ENCODE results near the gene CRK.

CRK gene

GRCh38 chr17:1378476-1378860 lies 77.6 kb downstream of the CRK start:
- ATAC-seq: peak; percentile 23; the same call in 2 of the 3 replicates
- TF ChIP-seq ISL1 (CRISPR knock-in tag; IDR thresholded peaks at IDR 0.05): 0 out of 2 replicates have a peak, but pooled peaks have one; percentile 21

GRCh38 chr17:1377334-1377733 lies 78.7 kb downstream of the CRK start:
- no peak for ATAC-seq
- TF ChIP-seq ZFP30 (CRISPR knock-in tag; IDR thresholded peaks at IDR 0.05): no peak

GRCh38 chr17:1376061-1376460 lies 80.0 kb downstream of the CRK start:
- no peak for TF ChIP-seq PPARA (CRISPR knock-in tag; IDR thresholded peaks at IDR 0.05; ENCODE audit: borderline replicate concordance)
- TF ChIP-seq SNAI2 (CRISPR knock-in tag; IDR thresholded peaks at IDR 0.05): no peak
- no peak for TF ChIP-seq ZNF8 (CRISPR knock-in tag; IDR thresholded peaks at IDR 0.05)
- ATAC-seq: no peak

GRCh38 chr17:1375615-1376014 lies 80.4 kb downstream of the CRK start:
- TF ChIP-seq ZC3H10 (CRISPR knock-in tag; IDR thresholded peaks at IDR 0.05): no peak
- no peak for TF ChIP-seq ZNF70 (CRISPR knock-in tag; IDR thresholded peaks at IDR 0.05)
- no peak for TF ChIP-seq TCF4 (CRISPR knock-in tag; IDR thresholded peaks at IDR 0.05; ENCODE audit: borderline replicate concordance)
- TF ChIP-seq SNAI2 (CRISPR knock-in tag; IDR thresholded peaks at IDR 0.05): no peak
- TF ChIP-seq OSR1 (CRISPR knock-in tag; IDR thresholded peaks at IDR 0.05): no peak
- TF ChIP-seq BACH2 (CRISPR knock-in tag; IDR thresholded peaks at IDR 0.05; ENCODE audit: borderline replicate concordance): no peak
- TF ChIP-seq POU6F1 (CRISPR knock-in tag; IDR thresholded peaks at IDR 0.05; ENCODE audit: borderline replicate concordance, low read depth): no peak
- no peak for TF ChIP-seq GLIS3 (CRISPR knock-in tag; IDR thresholded peaks at IDR 0.05)
- TF ChIP-seq CSRNP3 (CRISPR knock-in tag; IDR thresholded peaks at IDR 0.05): no peak
- no peak for TF ChIP-seq ISL1 (CRISPR knock-in tag; IDR thresholded peaks at IDR 0.05)

GRCh38 chr17:1374431-1375177 lies 81.4 kb downstream of the CRK start:
- TF ChIP-seq ZNF565 (CRISPR knock-in tag; conservative IDR thresholded peaks at IDR 0.05; ENCODE audit: low read depth): no peak
- TF ChIP-seq GLIS3 (CRISPR knock-in tag; IDR thresholded peaks at IDR 0.05): no peak
- no peak for TF ChIP-seq TSHZ2 (CRISPR knock-in tag; IDR thresholded peaks at IDR 0.05)
- TF ChIP-seq SNAI2 (CRISPR knock-in tag; IDR thresholded peaks at IDR 0.05): no peak
- TF ChIP-seq TCF4 (CRISPR knock-in tag; IDR thresholded peaks at IDR 0.05; ENCODE audit: borderline replicate concordance): no peak
- TF ChIP-seq OSR1 (CRISPR knock-in tag; IDR thresholded peaks at IDR 0.05): no peak
- TF ChIP-seq ESRRG (CRISPR knock-in tag; IDR thresholded peaks at IDR 0.05): no peak
- no peak for TF ChIP-seq ZFP3 (CRISPR knock-in tag; IDR thresholded peaks at IDR 0.05)
- no peak for TF ChIP-seq ZFP30 (CRISPR knock-in tag; IDR thresholded peaks at IDR 0.05)
- TF ChIP-seq ARNTL (CRISPR knock-in tag; IDR thresholded peaks at IDR 0.05; ENCODE audit: borderline replicate concordance, low read depth): no peak
- no peak for TF ChIP-seq BACH2 (CRISPR knock-in tag; IDR thresholded peaks at IDR 0.05; ENCODE audit: borderline replicate concordance)
- no peak for TF ChIP-seq CSDC2 (CRISPR knock-in tag; IDR thresholded peaks at IDR 0.05)
- TF ChIP-seq CREB5 (CRISPR knock-in tag; IDR thresholded peaks at IDR 0.05; ENCODE audit: low read depth): no peak
- TF ChIP-seq PPARA (CRISPR knock-in tag; IDR thresholded peaks at IDR 0.05; ENCODE audit: borderline replicate concordance): no peak
- no peak for TF ChIP-seq PATZ1 (CRISPR knock-in tag; IDR thresholded peaks at IDR 0.05; ENCODE audit: borderline replicate concordance)
- no peak for TF ChIP-seq POU6F1 (CRISPR knock-in tag; IDR thresholded peaks at IDR 0.05; ENCODE audit: borderline replicate concordance, low read depth)
- TF ChIP-seq ISL1 (CRISPR knock-in tag; IDR thresholded peaks at IDR 0.05): no peak
- no peak for TF ChIP-seq ZC3H10 (CRISPR knock-in tag; IDR thresholded peaks at IDR 0.05)
- TF ChIP-seq ZNF8 (CRISPR knock-in tag; IDR thresholded peaks at IDR 0.05): no peak
- ATAC-seq: no peak

More at GRCh38 chr17:1375615-1376014, 80.4 kb downstream of the CRK start:
- ATAC-seq: no peak

All from SK-N-SH treated with all-trans-retinoic acid at 6 μM for 48 hours (cell line).